Lower lobe of right lung (tissue), 2 donors: ENCODE results near the gene TM4SF1. TPM values are rescaled to one million over a fixed set of nuclear protein-coding genes. Genes with fewer than 3 reads are reported as not detected.
A peak's percentile ranks its signal among the peaks of the same experiment; 100 is the strongest.

Experiments used
- ATAC-seq, 2 donors: fragments of 200-7000 bp; cut with Tn5 transposase; one replicate each; pipeline ENCODE4 v1.9.1; 2020 to 2022; ENCODE audit warnings: mild to moderate bottlenecking in 2 of 2, moderate library complexity in 2 of 2
- DNase-seq: peaks from one replicate; pipeline ENCODE4 v3.0.0-alpha.2; 2020
- H3K27ac ChIP-seq: fragments of 200-600 bp; one replicate; pipeline ENCODE4 v1.8.0; 2022
- H3K27me3 ChIP-seq: fragments of 200-600 bp; one replicate; pipeline ENCODE4 v1.8.0; 2022; ENCODE audit warnings: low read depth
- H3K36me3 ChIP-seq: fragments of 200-600 bp; one replicate; pipeline ENCODE4 v1.8.0; 2022; ENCODE audit warnings: mild to moderate bottlenecking
- H3K4me1 ChIP-seq: fragments of 200-600 bp; one replicate; pipeline ENCODE4 v1.8.0; 2022
- H3K4me3 ChIP-seq: fragments of 200-600 bp; one replicate; pipeline ENCODE4 v1.8.0; 2022; ENCODE audit warnings: mild to moderate bottlenecking
- H3K9me3 ChIP-seq: fragments of 200-600 bp; one replicate; pipeline ENCODE4 v1.8.0; 2022
- intact Hi-C: fragments of 100-400 bp; cut with DNase I; formaldehyde crosslinking; loops from one replicate; pipeline ENCODE4 v1.11.0; 2022
- total RNA-seq: library from RNA; stranded (reverse); fragmentation: NEBNext Ultra II Directional; extraction: Animal tissue kit (Norgen Biotek cat#: 25700); gene quantifications from one replicate; pipeline ENCODE4 v1.2.1, GENCODE V29; 2021
- TF ChIP-seq, protein P1 (sequence below): fragments of 200-600 bp; IDR thresholded peaks from one replicate; pipeline ENCODE4 v1.8.0; 2022; ENCODE audit warnings: antibody characterized with exemption, mild to moderate bottlenecking
- donor health status: DM: no; HTN: yes; CAD: no; lungs with severe emphysema.

TM4SF1 gene
- total RNA-seq, 1 donor from 2014 or later = 146 TPM

DNA sequence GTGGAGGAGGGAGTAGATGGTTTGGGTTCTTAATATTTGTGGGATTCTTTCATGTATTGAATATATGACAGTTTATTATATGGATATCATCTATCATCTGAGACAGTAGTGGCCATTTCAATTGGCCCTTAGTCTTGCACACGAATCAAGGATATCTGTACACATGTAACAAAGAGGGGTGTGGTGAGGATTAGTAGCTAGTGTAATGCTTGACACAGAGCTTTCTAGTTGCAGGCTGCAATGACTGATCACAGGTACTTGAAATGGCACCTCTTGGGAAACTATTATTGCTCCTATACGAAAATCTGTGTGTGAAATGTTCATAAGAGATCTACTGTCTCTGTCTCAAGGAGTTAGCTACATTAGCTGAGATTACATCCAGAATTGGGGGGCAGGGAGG lies 12.8 kb downstream of the TM4SF1 start:
- intact Hi-C loops = no loop called here
- no peaks in the 10 kb centered on the region for H3K9me3 ChIP-seq
- H3K27me3 ChIP-seq = no peaks in the 10 kb centered on the region
- TF ChIP-seq, protein P1, sequence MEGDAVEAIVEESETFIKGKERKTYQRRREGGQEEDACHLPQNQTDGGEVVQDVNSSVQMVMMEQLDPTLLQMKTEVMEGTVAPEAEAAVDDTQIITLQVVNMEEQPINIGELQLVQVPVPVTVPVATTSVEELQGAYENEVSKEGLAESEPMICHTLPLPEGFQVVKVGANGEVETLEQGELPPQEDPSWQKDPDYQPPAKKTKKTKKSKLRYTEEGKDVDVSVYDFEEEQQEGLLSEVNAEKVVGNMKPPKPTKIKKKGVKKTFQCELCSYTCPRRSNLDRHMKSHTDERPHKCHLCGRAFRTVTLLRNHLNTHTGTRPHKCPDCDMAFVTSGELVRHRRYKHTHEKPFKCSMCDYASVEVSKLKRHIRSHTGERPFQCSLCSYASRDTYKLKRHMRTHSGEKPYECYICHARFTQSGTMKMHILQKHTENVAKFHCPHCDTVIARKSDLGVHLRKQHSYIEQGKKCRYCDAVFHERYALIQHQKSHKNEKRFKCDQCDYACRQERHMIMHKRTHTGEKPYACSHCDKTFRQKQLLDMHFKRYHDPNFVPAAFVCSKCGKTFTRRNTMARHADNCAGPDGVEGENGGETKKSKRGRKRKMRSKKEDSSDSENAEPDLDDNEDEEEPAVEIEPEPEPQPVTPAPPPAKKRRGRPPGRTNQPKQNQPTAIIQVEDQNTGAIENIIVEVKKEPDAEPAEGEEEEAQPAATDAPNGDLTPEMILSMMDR = no peak
- H3K4me1 ChIP-seq = peaks cover 4% of the 10 kb centered on the region
- ATAC-seq (no peak), DNase-seq (no peak)
- H3K36me3 ChIP-seq = no peaks in the 10 kb centered on the region
- H3K4me3 ChIP-seq = no peak overlapping the region
- H3K27ac ChIP-seq = no peak overlapping the region

DNA sequence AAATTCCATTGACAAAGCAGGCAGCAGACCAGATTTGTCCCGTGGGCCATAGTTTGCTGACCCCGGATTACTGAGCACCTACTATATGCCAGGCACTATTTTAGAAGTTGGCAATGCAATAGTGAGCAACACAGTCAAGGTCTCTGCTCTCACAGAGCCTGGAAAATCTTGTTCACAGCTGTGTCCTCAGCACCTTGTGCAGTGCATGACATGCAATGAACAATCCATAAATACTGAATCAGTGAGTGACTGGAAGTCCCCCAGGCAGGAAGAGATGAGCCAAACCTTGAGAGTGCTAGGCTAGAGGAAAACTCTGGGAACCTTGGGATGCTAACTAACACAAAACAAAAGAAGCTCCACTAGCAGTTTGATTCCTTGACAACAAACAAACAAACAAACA lies 14.4 kb downstream of the TM4SF1 start:
- H3K36me3 ChIP-seq = no peaks in the 10 kb centered on the region
- TF ChIP-seq, protein P1 = no peak
- H3K4me3 ChIP-seq = no peak overlapping the region
- DNase-seq (no peak), ATAC-seq (no peak)
- no peak overlapping the region for H3K27ac ChIP-seq
- H3K4me1 ChIP-seq = no peaks in the 10 kb centered on the region
- H3K27me3 ChIP-seq = no peaks in the 10 kb centered on the region
- intact Hi-C loops = no loop called here
- no peaks in the 10 kb centered on the region for H3K9me3 ChIP-seq

DNA sequence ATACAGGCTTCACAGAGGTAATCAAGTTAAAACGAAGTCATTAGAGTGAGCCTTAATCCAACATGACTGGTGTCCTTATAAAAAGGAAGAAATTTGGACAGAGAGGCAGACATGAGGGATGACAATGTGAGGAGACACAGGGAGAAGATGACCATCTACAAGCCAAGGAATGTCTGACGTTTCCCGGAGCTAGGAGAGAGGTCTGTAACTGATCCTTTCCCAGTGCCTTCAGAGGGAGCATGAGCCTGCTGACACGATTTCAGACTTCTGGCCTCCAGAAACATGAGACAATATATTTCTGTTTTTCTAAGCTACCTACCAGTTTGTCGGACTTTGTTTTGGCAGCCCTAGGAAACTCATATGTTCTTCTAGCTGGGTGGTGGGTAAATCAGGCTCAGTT lies 15.1 kb downstream of the TM4SF1 start:
- no peaks in the 10 kb centered on the region for H3K9me3 ChIP-seq
- no peak for ATAC-seq
- no peaks in the 10 kb centered on the region for H3K27me3 ChIP-seq
- no peak for DNase-seq
- intact Hi-C loops = no loop called here
- no peak overlapping the region for H3K4me3 ChIP-seq
- TF ChIP-seq, protein P1 = no peak
- H3K4me1 ChIP-seq = no peaks in the 10 kb centered on the region
- H3K27ac ChIP-seq = no peak overlapping the region
- H3K36me3 ChIP-seq = no peaks in the 10 kb centered on the region

DNA sequence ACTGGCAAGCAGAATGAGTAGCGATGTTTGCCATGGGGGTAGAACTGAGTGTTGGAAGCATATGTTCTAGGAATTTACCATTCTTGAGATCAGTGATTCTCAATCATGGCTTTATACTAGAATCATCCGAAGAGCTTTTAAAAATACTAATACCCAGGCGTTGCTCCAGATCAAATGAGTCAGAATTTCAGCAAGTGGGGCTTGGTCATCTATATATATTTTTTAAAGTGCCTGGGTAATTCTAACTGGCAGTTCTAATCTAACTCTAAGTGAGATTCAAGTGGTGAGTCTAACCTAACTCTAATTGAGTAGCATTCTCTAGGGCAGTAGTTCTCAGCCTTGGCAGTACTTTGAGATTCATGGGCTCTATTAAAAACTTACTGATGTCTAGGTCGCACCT lies 20.8 kb downstream of the TM4SF1 start:
- no peak overlapping the region for H3K27ac ChIP-seq
- no peak for DNase-seq
- H3K27me3 ChIP-seq = no peaks in the 10 kb centered on the region
- no peak overlapping the region for H3K4me3 ChIP-seq
- TF ChIP-seq, protein P1 = no peak
- intact Hi-C loops = no loop called here
- ATAC-seq = no peak
- H3K36me3 ChIP-seq = no peaks in the 10 kb centered on the region
- no peaks in the 10 kb centered on the region for H3K4me1 ChIP-seq
- no peaks in the 10 kb centered on the region for H3K9me3 ChIP-seq

DNA sequence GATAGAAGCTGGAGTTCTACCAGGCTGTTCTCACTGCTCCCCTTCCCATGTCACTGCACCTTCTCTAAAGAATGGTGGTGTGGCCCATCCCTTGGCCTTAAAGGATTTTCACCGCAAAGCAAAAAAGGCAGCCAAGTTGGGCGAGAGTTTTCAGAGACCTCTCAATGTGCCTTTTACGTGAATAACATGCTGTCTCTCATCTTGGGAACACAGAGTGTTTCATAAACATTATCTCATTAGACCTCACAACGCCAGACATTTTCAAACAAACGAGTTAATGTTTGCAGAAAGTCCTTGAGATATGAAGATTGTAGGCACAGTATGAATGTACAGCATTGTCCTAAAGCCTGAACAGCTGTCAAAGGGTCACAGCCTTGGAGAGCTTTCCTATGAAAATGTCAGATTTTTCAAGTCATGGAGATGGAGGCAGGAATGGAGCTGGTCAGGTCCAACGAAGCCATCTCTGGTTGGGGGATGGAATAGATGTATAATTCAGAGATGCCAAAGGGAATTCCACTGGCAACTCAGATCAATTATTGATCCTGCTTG lies 21.3 kb downstream of the TM4SF1 start:
- Histone ChIP-seq H3K4me3 (no peak overlapping the region), H3K9me3 (no peaks in the 10 kb centered on the region), H3K27me3 (no peaks in the 10 kb centered on the region), H3K27ac (no peak overlapping the region), H3K4me1 (no peaks in the 10 kb centered on the region), H3K36me3 (no peaks in the 10 kb centered on the region)
- TF ChIP-seq, protein P1 = no peak
- DNase-seq (no peak), ATAC-seq (peak in 1 of 2 donors; percentile 76)
- intact Hi-C loops = no loop called here
